ENCODE measurements around the gene DCLRE1C. TPM values are rescaled to one million over a fixed set of nuclear protein-coding genes. Genes with fewer than 3 reads are reported as not detected.

The DCLRE1C gene
- total and polyA plus RNA-seq, 9 of the 15 experiments (the other 6 are each of a cell fraction or from before 2014, with no cell fraction given): 8.8 to 22.2 (median 13.9) TPM

GRCh38 chr10:14959221-14960057 lies 5.5 kb upstream of the DCLRE1C start, which contains the start of gene MEIG1 (continued):
- TF ChIP-seq ZNF639 (CRISPR knock-in tag; conservative IDR thresholded peaks at IDR 0.05 in 1 of 2, IDR thresholded peaks at IDR 0.05 in 1 of 2) (no peak), KLF6 (CRISPR knock-in tag; IDR thresholded peaks at IDR 0.05; ENCODE audit: borderline replicate concordance) (no peak), XRCC4 (IDR thresholded peaks at IDR 0.05; ENCODE audit: extremely low read depth, insufficient read depth, insufficient read length) (no peak), GABPA (tag; conservative IDR thresholded peaks at IDR 0.05; ENCODE audit: low read depth) (peak; percentile 99), ZBTB7A (IDR thresholded peaks at IDR 0.05; ENCODE audit: borderline replicate concordance, control insufficient read depth, low read depth, low read length) (0 out of 2 replicates have a peak, but pooled peaks have one; percentile 41), BHLHE40 (IDR thresholded peaks at IDR 0.05; ENCODE audit: low read length) (0 out of 2 replicates have a peak, but pooled peaks have one; percentile 16), PHB (CRISPR knock-in tag; IDR thresholded peaks at IDR 0.05) (0 out of 2 replicates have a peak, but pooled peaks have one; percentile 27), SMAD2 (IDR thresholded peaks at IDR 0.05; ENCODE audit: low read depth, low read length) (no peak), PBX2 (CRISPR knock-in tag; IDR thresholded peaks at IDR 0.05; ENCODE audit: low read depth) (peak; percentile 63), PBX2 (tag; conservative IDR thresholded peaks at IDR 0.05; ENCODE audit: low read depth) (peak; percentile 94), TEAD2 (tag; IDR thresholded peaks at IDR 0.05) (no peak), LEF1 (IDR thresholded peaks at IDR 0.05) (peak; percentile 64; the same call in 1 of the 2 replicates), KDM1A (IDR thresholded peaks at IDR 0.05) (peak; percentile 89 to 90), STAG1 (CRISPR knock-in tag; IDR thresholded peaks at IDR 0.05; ENCODE audit: borderline replicate concordance) (no peak), ZNF444 (CRISPR knock-in tag; IDR thresholded peaks at IDR 0.05) (no peak), ARHGAP35 (IDR thresholded peaks at IDR 0.05; ENCODE audit: partially characterized antibody) (no peak), NONO (IDR thresholded peaks at IDR 0.05; ENCODE audit: low read depth in 2 of 2, low read length in 1 of 2) (no peak; a peak in 1 of 4 replicates), BRF1 (IDR thresholded peaks at IDR 0.05; ENCODE audit: borderline replicate concordance, extremely low read depth, insufficient read length) (no peak), DEAF1 (CRISPR knock-in tag; IDR thresholded peaks at IDR 0.05) (no peak), JUNB (CRISPR knock-in tag; conservative IDR thresholded peaks at IDR 0.05) (no peak), KDM5B (IDR thresholded peaks at IDR 0.05; ENCODE audit: insufficient replicate concordance, low read depth, low read length) (peak; percentile 87), ZC3H4 (CRISPR knock-in tag; IDR thresholded peaks at IDR 0.05; ENCODE audit: borderline replicate concordance) (no peak)
